ENCODE measurements around the gene RIPPLY1.

- TF ChIP-seq CTCF (conservative IDR thresholded peaks at IDR 0.05; ENCODE audit: low read depth, low read length) (peak; percentile 71), EZH2 (IDR thresholded peaks at IDR 0.05; ENCODE audit: borderline replicate concordance, low read depth, low read length, poor library complexity, severe bottlenecking) (no peak)
Measured at GRCh38 chrX:106862972-106863688, 40.0 kb downstream of the RIPPLY1 start.

Data from A673 (cell line).